HepG2 (cell line): ENCODE data around the gene BTBD17. TPM values are rescaled to one million over a fixed set of nuclear protein-coding genes. Genes with fewer than 3 reads are reported as not detected.

Source experiments
- ATAC-seq: fragments of 200-7000 bp; cut with Tn5 transposase; 3 replicates; pipeline ENCODE4 v1.9.1; 2020; ENCODE audit warnings: mild to moderate bottlenecking, moderate library complexity
- BruUV-seq: library from RNA; stranded (reverse); fragments of 400-500 nt; replicated peaks from 2 replicates; lab custom pipeline; 2021; lab: Mats Ljungman, UMichigan
- CTCF ChIA-PET: fragments of 300-600 bp; formaldehyde crosslinking; extraction: SDS; loops from one replicate; lab custom pipeline; 2021; ENCODE audit warnings: low total read pairs, inconsistent platforms, low intra/inter-chr PET ratio; lab: Yijun Ruan, JAX
- POLR2A ChIA-PET: fragments of 350-600 bp; sonication (Branson Sonifier 250); formaldehyde crosslinking; loops from one replicate; lab custom pipeline; 2020; ENCODE audit warnings: antibody characterized with exemption, inconsistent platforms; lab: Yijun Ruan, JAX
- DNase-seq: peaks from one replicate; pipeline ENCODE4 v3.0.0-alpha.2; 2015; ENCODE audit warnings: low spot score
- FAIRE-seq: peaks from 3 replicates; lab custom pipeline; 2011; peaks lifted over from hg19 to GRCh38; lab: Jason Lieb, UNC
- H2AFZ ChIP-seq: one replicate; pipeline ENCODE4 v1.6.1; 2011; ENCODE audit warnings: low read length, inconsistent platforms
- H3K27ac ChIP-seq: fragments of 300-600 bp; 3 replicates; pipeline ENCODE4 v1.8.0; 2011; ENCODE audit warnings: mixed run types, mild to moderate bottlenecking, mixed read lengths, low read length, inconsistent platforms; ENCODE audit not compliant: insufficient read depth; ENCODE audit errors: extremely low read length
- H3K27me3 ChIP-seq, 2 experiments: fragments of 200-600 bp in 1 of 2; 2 replicates in 1 of 2; 3 replicates in 1 of 2; pipeline versions ENCODE4 v1.6.0 to v1.8.0; 2011; ENCODE audit warnings: low read length in 2 of 2, mild to moderate bottlenecking in 2 of 2, moderate library complexity in 2 of 2, inconsistent platforms in 1 of 2; ENCODE audit not compliant: insufficient read depth in 2 of 2, control insufficient read depth in 1 of 2
- H3K36me3 ChIP-seq, 2 experiments: fragments of 200-600 bp in 1 of 2; replicated peaks in 1 of 2; 2 replicates in 1 of 2; 3 replicates in 1 of 2; pipeline versions ENCODE4 v1.5.1 to v1.8.0; 2011; ENCODE audit warnings: low read length in 2 of 2, inconsistent platforms in 1 of 2; ENCODE audit not compliant: insufficient read depth in 2 of 2, control insufficient read depth in 1 of 2
- H3K4me1 ChIP-seq: 2 replicates; pipeline ENCODE4 v1.5.1; 2012; ENCODE audit warnings: low read length, inconsistent platforms; ENCODE audit not compliant: insufficient read depth
- H3K4me2 ChIP-seq: 2 replicates; pipeline ENCODE4 v1.6.0; 2011; ENCODE audit warnings: low read depth, low read length, inconsistent platforms
- H3K4me3 ChIP-seq, 3 experiments: fragments of 200-600 bp in 1 of 3; sonication (generic), shearing (Covaris generic) in 1 of 3; replicated peaks in 1 of 3; 2 replicates each; pipeline ENCODE4 v1.5.1; 2011 to 2016; ENCODE audit warnings: low read length in 3 of 3, inconsistent platforms in 2 of 3, low read depth in 2 of 3, mild to moderate bottlenecking in 2 of 3, control low read depth in 1 of 3, mixed read lengths in 1 of 3; ENCODE audit not compliant: insufficient read depth in 1 of 3
- H3K79me2 ChIP-seq: one replicate; pipeline ENCODE4 v1.6.1; 2011; ENCODE audit warnings: low read length, inconsistent platforms; ENCODE audit not compliant: insufficient read depth
- H3K9ac ChIP-seq: 2 replicates; pipeline ENCODE4 v1.6.0; 2011; ENCODE audit warnings: mild to moderate bottlenecking, low read depth, low read length, inconsistent platforms; ENCODE audit not compliant: insufficient read depth
- H3K9me3 ChIP-seq: 2 replicates; pipeline ENCODE4 v1.5.1; 2012; ENCODE audit warnings: mild to moderate bottlenecking, low read length
- H4K20me1 ChIP-seq: 2 replicates; pipeline ENCODE4 v1.6.0; 2011; ENCODE audit warnings: inconsistent platforms, mild to moderate bottlenecking, low read length, moderate library complexity; ENCODE audit not compliant: insufficient read depth
- ARNTL ChIP-seq: sonication (generic); formaldehyde crosslinking; IDR thresholded peaks from 2 replicates; pipeline ENCODE4 v1.4.0; 2020; ENCODE audit warnings: mild to moderate bottlenecking, missing genetic modification reagents
- KDM6A ChIP-seq: IDR thresholded peaks from 2 replicates; pipeline ENCODE4 v1.6.1; 2016; ENCODE audit warnings: low read depth
- MBNL3 ChIP-seq: fragments of 250-450 bp; sonication (Bioruptor Pico); conservative IDR thresholded peaks from 2 replicates; pipeline ENCODE4 v1.8.0; 2022; ENCODE audit warnings: mild to moderate bottlenecking, inconsistent platforms
- RBM39 ChIP-seq: fragments of 200-400 bp; formaldehyde crosslinking; IDR thresholded peaks from one replicate; pipeline ENCODE4 v1.6.1; 2018; ENCODE audit warnings: antibody characterized with exemption, mild to moderate bottlenecking, low read depth, low read length; ENCODE audit not compliant: poor library complexity, severe bottlenecking
- SKIL ChIP-seq: sonication (generic); formaldehyde crosslinking; IDR thresholded peaks from 2 replicates; pipeline ENCODE4 v1.8.0; 2022; ENCODE audit warnings: missing genetic modification reagents, mild to moderate bottlenecking, moderate library complexity, borderline replicate concordance
- ZIK1 ChIP-seq: sonication (generic); formaldehyde crosslinking; IDR thresholded peaks from 2 replicates; pipeline ENCODE4 v1.5.0; 2020; ENCODE audit warnings: mild to moderate bottlenecking, low read depth, missing genetic modification reagents, borderline replicate concordance
- ZNF160 ChIP-seq: sonication (generic); formaldehyde crosslinking; IDR thresholded peaks from 2 replicates; pipeline ENCODE4 v1.8.0; 2022; ENCODE audit warnings: mild to moderate bottlenecking, inconsistent platforms, missing genetic modification reagents
- ZNF607 ChIP-seq: sonication (generic); formaldehyde crosslinking; IDR thresholded peaks from 2 replicates; pipeline ENCODE4 v1.5.1; 2020; ENCODE audit warnings: missing genetic modification reagents, mild to moderate bottlenecking, borderline replicate concordance
- WGBS: methylation state at CpG from one replicate; pipeline ENCODE4 v1.1.6; 2017; ENCODE audit warnings: low lambda C conversion rate; 5-methylcytosine and 5-hydroxymethylcytosine counted together
- in situ Hi-C: cut with HindIII; loops from 2 replicates; pipeline ENCODE4 v1.10.0; 2017; ENCODE audit warnings: low pct_unique_long_range_greater_than_20kb; ENCODE audit not compliant: extremely low pct_ligation_motif_present
- intact Hi-C: fragments of 100-400 bp; cut with micrococcal nuclease; formaldehyde crosslinking; loops from one replicate; pipeline ENCODE4 v1.10.0; 2022; ENCODE audit not compliant: unreplicated experiment
- polyA plus RNA-seq, 8 experiments: library from polyadenylated mRNA; depleted of rRNA in 3 of 8; stranded (reverse) in 7 of 8; unstranded in 1 of 8; fragments of >200 nt; fragmentation: Illumina TruSeq in 4 of 8; extraction: Trizol in 4 of 8; gene quantifications; 2 replicates each; pipeline versions ENCODE4 v1.2.1 to v1.2.3, GENCODE V29; 2011 to 2016; ENCODE audit warnings: low read depth in 4 of 8, missing spikeins in 1 of 8, mixed read lengths in 1 of 8; ENCODE audit not compliant: insufficient read depth in 1 of 8
- total RNA-seq, 5 experiments: library from RNA; depleted of rRNA; stranded (reverse); fragments of >200 nt; fragmentation: Illumina TruSeq; extraction: Trizol; gene quantifications; 2 replicates each; pipeline ENCODE4 v1.2.3, GENCODE V29; 2016; ENCODE audit warnings: low read depth in 1 of 5
- TF ChIP-seq, protein P1 (sequence below): sonication (generic); formaldehyde crosslinking; IDR thresholded peaks from 2 replicates; pipeline ENCODE4 v1.8.1; 2023; ENCODE audit warnings: mild to moderate bottlenecking, missing genetic modification reagents, borderline replicate concordance
- TF ChIP-seq, protein P2 (sequence below): sonication (generic); formaldehyde crosslinking; IDR thresholded peaks from 2 replicates; pipeline ENCODE4 v1.9.0; 2022; ENCODE audit warnings: low read depth, missing genetic modification reagents
- TF ChIP-seq, protein P3 (sequence below): IDR thresholded peaks from 2 replicates; pipeline ENCODE4 v1.6.1; 2016; ENCODE audit warnings: low read depth, control low read depth

Gene BTBD17
- total and polyA plus RNA-seq, 2 of the 13 experiments (the other 11 are each of a cell fraction or from before 2014, with no cell fraction given): not detected

DNA sequence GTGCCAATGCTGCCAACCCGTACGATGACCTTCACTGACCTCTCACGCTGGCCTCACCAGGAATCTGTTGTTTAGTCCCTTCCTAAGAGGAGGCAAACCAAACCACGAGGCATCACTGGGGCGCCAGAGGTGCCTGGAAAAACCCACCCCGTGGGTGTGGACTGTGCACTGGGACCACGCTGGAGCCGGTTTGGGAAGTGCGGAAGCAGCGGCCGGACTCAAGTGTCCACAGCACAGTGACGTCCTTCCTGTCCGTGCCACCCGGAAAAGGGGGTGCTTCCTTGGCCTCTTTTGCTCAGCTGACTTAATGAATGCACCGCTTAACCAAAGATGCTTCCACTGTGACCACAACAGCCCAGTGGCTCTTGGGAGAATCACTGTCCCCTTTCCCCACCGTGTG is 44.6 kb downstream of the BTBD17 start:
- no peaks in the 10 kb centered on the region for H3K4me1 ChIP-seq
- no peak overlapping the region for H3K9ac ChIP-seq
- peaks cover 2 to 30% of the 10 kb centered on the region in 2 experiments for H3K27me3 ChIP-seq
- H3K9me3 ChIP-seq: peaks cover 12% of the 10 kb centered on the region
- FAIRE-seq: no peak
- no peak overlapping the region for H3K4me3 ChIP-seq
- POLR2A ChIA-PET: no interaction called here
- no peak overlapping the region for H3K4me2 ChIP-seq
- no peak for DNase-seq
- H3K27ac ChIP-seq: no peak overlapping the region
- CTCF ChIA-PET: no interaction called here
- no peaks in the 10 kb centered on the region for H3K79me2 ChIP-seq
- ATAC-seq: no peak
- TF ChIP-seq ZIK1 (no peak), MBNL3 (CRISPR knock-in tag) (no peak), ZNF160 (CRISPR knock-in tag) (no peak), RBM39 (no peak), KDM6A (no peak), ZNF607 (CRISPR knock-in tag) (no peak), ARNTL (CRISPR knock-in tag) (no peak), SKIL (CRISPR knock-in tag) (no peak)
- TF ChIP-seq, protein P1, sequence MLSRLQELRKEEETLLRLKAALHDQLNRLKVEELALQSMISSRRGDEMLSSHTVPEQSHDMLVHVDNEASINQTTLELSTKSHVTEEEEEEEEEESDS (CRISPR knock-in tag): no peak
- TF ChIP-seq, protein P2, sequence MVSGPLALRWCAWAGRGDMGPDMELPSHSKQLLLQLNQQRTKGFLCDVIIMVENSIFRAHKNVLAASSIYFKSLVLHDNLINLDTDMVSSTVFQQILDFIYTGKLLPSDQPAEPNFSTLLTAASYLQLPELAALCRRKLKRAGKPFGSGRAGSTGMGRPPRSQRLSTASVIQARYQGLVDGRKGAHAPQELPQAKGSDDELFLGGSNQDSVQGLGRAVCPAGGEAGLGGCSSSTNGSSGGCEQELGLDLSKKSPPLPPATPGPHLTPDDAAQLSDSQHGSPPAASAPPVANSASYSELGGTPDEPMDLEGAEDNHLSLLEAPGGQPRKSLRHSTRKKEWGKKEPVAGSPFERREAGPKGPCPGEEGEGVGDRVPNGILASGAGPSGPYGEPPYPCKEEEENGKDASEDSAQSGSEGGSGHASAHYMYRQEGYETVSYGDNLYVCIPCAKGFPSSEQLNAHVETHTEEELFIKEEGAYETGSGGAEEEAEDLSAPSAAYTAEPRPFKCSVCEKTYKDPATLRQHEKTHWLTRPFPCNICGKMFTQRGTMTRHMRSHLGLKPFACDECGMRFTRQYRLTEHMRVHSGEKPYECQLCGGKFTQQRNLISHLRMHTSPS (CRISPR knock-in tag): no peak
- TF ChIP-seq, protein P3, sequence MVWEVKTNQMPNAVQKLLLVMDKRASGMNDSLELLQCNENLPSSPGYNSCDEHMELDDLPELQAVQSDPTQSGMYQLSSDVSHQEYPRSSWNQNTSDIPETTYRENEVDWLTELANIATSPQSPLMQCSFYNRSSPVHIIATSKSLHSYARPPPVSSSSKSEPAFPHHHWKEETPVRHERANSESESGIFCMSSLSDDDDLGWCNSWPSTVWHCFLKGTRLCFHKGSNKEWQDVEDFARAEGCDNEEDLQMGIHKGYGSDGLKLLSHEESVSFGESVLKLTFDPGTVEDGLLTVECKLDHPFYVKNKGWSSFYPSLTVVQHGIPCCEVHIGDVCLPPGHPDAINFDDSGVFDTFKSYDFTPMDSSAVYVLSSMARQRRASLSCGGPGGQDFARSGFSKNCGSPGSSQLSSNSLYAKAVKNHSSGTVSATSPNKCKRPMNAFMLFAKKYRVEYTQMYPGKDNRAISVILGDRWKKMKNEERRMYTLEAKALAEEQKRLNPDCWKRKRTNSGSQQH (CRISPR knock-in tag): no peak
- no TSS peak for BruUV-seq
- no peaks in the 10 kb centered on the region for H3K36me3 ChIP-seq
- in situ Hi-C loops (no loop called here), intact Hi-C loops (no loop called here)
- no peak overlapping the region for H2AFZ ChIP-seq
- no peaks in the 10 kb centered on the region for H4K20me1 ChIP-seq
- 38% methylated on average over 8 of the region's 16 CpGs for WGBS
